GM23338 (cell line): ENCODE results near the gene VWCE. TPM values are rescaled to one million over a fixed set of nuclear protein-coding genes. Genes with fewer than 3 reads are reported as not detected.

ENCODE experiments used
- ATAC-seq: fragments of 200-7000 bp; cut with Tn5 transposase; 3 replicates; pipeline ENCODE4 v1.9.1; 2020
- DNase-seq: peaks from one replicate; pipeline ENCODE4 v3.0.0-alpha.2; 2015; ENCODE audit warnings: low spot score
- H2AFZ ChIP-seq: fragments of 200-600 bp; sonication (generic); 2 replicates; pipeline ENCODE4 v1.8.0; 2016; ENCODE audit warnings: antibody characterized with exemption, mild to moderate bottlenecking, moderate library complexity
- H3F3A ChIP-seq: fragments of 200-600 bp; sonication (generic); replicated peaks from 2 replicates; pipeline ENCODE4 v1.8.0; 2017; ENCODE audit warnings: antibody characterized with exemption, mixed run types, low read depth
- H3K27ac ChIP-seq: fragments of 200-600 bp; sonication (generic); 2 replicates; pipeline ENCODE4 v1.6.1; 2016; ENCODE audit warnings: low read depth
- H3K27me3 ChIP-seq: fragments of 200-600 bp; sonication (generic); 2 replicates; pipeline ENCODE4 v1.8.0; 2016; ENCODE audit warnings: mild to moderate bottlenecking, mixed run types, moderate library complexity; ENCODE audit not compliant: insufficient read depth
- H3K36me3 ChIP-seq: fragments of 200-600 bp; sonication (generic); 2 replicates; pipeline ENCODE4 v1.8.0; 2016; ENCODE audit warnings: mild to moderate bottlenecking; ENCODE audit not compliant: insufficient read depth
- H3K4me1 ChIP-seq: fragments of 200-600 bp; sonication (generic); 2 replicates; pipeline ENCODE4 v1.8.0; 2016; ENCODE audit warnings: mild to moderate bottlenecking, moderate library complexity; ENCODE audit not compliant: insufficient read depth
- H3K4me2 ChIP-seq: fragments of 200-600 bp; sonication (generic); 2 replicates; pipeline ENCODE4 v1.7.1; 2017; ENCODE audit warnings: mixed run types
- H3K4me3 ChIP-seq: fragments of 200-600 bp; sonication (generic); 2 replicates; pipeline ENCODE4 v1.6.1; 2016; ENCODE audit warnings: mixed run types
- H3K79me2 ChIP-seq: fragments of 200-600 bp; sonication (generic); replicated peaks from 2 replicates; pipeline ENCODE4 v1.8.0; 2017; ENCODE audit warnings: mild to moderate bottlenecking; ENCODE audit not compliant: insufficient read depth
- H3K9me2 ChIP-seq: fragments of 200-600 bp; sonication (generic); 2 replicates; pipeline ENCODE4 v1.8.0; 2017; ENCODE audit not compliant: insufficient read depth
- H4K20me1 ChIP-seq: fragments of 200-600 bp; sonication (generic); replicated peaks from 2 replicates; pipeline ENCODE4 v1.8.0; 2017; ENCODE audit warnings: mild to moderate bottlenecking; ENCODE audit not compliant: insufficient read depth
- H3K27ac Mint-ChIP-seq: 2 replicates; pipeline ENCODE4 v1.8.0; 2020; ENCODE audit warnings: inconsistent platforms, mild to moderate bottlenecking, moderate library complexity, mixed read lengths
- H3K27me3 Mint-ChIP-seq: 3 replicates; pipeline ENCODE4 v1.8.0; 2022; ENCODE audit warnings: low read depth, mild to moderate bottlenecking, moderate library complexity, mixed read lengths, inconsistent platforms; ENCODE audit not compliant: insufficient read depth, poor library complexity
- H3K36me3 Mint-ChIP-seq: 3 replicates; pipeline ENCODE4 v1.8.0; 2021; ENCODE audit warnings: low read depth, mild to moderate bottlenecking, inconsistent platforms, moderate library complexity, mixed read lengths
- H3K4me1 Mint-ChIP-seq: 3 replicates; pipeline ENCODE4 v1.8.0; 2020; ENCODE audit warnings: mild to moderate bottlenecking, inconsistent platforms, mixed read lengths
- H3K4me3 Mint-ChIP-seq: 3 replicates; pipeline ENCODE4 v1.8.0; 2021; ENCODE audit warnings: moderate library complexity, mild to moderate bottlenecking, inconsistent platforms, mixed read lengths
- H3K9me3 Mint-ChIP-seq: 3 replicates; pipeline ENCODE4 v1.8.0; 2020; ENCODE audit warnings: moderate library complexity, mild to moderate bottlenecking, inconsistent platforms, mixed read lengths
- CREB1 ChIP-seq: fragments of 250-450 bp; sonication (Bioruptor Pico); IDR thresholded peaks from 2 replicates; pipeline ENCODE4 v1.5.0; 2020; ENCODE audit warnings: low read depth, mild to moderate bottlenecking, moderate library complexity
- ETS1 ChIP-seq: IDR thresholded peaks from 2 replicates; pipeline ENCODE4 v1.6.1; 2016; ENCODE audit warnings: antibody characterized with exemption
- EZH2phosphoT487 ChIP-seq: fragments of 200-600 bp; sonication (generic); IDR thresholded peaks from one replicate; pipeline ENCODE4 v1.8.1; 2018; ENCODE audit warnings: antibody characterized with exemption; ENCODE audit not compliant: unreplicated experiment
- REST ChIP-seq: IDR thresholded peaks from one replicate; pipeline ENCODE4 v1.6.1; 2018; ENCODE audit warnings: antibody characterized with exemption; ENCODE audit not compliant: unreplicated experiment
- ZNF331 ChIP-seq: fragments of 250-450 bp; sonication (Bioruptor Pico); IDR thresholded peaks from 2 replicates; pipeline ENCODE4 v1.5.0; 2020; ENCODE audit warnings: low read depth, mild to moderate bottlenecking, moderate library complexity
- ZNF462 ChIP-seq: fragments of 250-450 bp; sonication (Bioruptor Pico); IDR thresholded peaks from 2 replicates; pipeline ENCODE4 v1.5.0; 2020; ENCODE audit warnings: mild to moderate bottlenecking, moderate library complexity
- polyA plus RNA-seq: library from polyadenylated mRNA; unstranded; fragments of >200 nt; fragmentation: Nextera tagmentation; extraction: Ambion mirVana; gene quantifications from 2 replicates; pipeline ENCODE4 v1.2.1, GENCODE V29; 2016
- total RNA-seq: library from RNA; depleted of rRNA; stranded (reverse); fragments of >200 nt; shearing (Covaris generic); gene quantifications from 2 replicates; pipeline ENCODE4 v1.2.3, GENCODE V29; 2014

VWCE gene
- total and polyA plus RNA-seq, 2 experiments from 2014 or later = 9.9 to 16.9 TPM

- Mint-ChIP-seq H3K27me3 (no peaks in the 10 kb centered on the region), H3K4me3 (no peak overlapping the region), H3K4me1 (no peaks in the 10 kb centered on the region), H3K9me3 (no peaks in the 10 kb centered on the region), H3K36me3 (peaks cover 37% of the 10 kb centered on the region), H3K27ac (no peak overlapping the region)
- H3K27ac ChIP-seq = no peak overlapping the region
- H2AFZ ChIP-seq = no peak overlapping the region
- H3K4me3 ChIP-seq = no peak overlapping the region
- H3K4me2 ChIP-seq = no peak overlapping the region
- H4K20me1 ChIP-seq = peaks cover 33% of the 10 kb centered on the region; the same call in 1 of the 2 replicates
- H3K79me2 ChIP-seq = peaks cover 5% of the 10 kb centered on the region; the same call in 1 of the 2 replicates
- TF ChIP-seq EZH2phosphoT487 (no peak), REST (peak; percentile 44), ZNF331 (CRISPR knock-in tag) (no peak)
- H3K36me3 ChIP-seq = peaks cover 76% of the 10 kb centered on the region
- ATAC-seq (no peak), DNase-seq (no peak)
- H3K4me1 ChIP-seq = no peaks in the 10 kb centered on the region
- 0 out of 2 replicates have a peak, but pooled peaks cover 8% of the 10 kb centered on the region for H3F3A ChIP-seq
- H3K27me3 ChIP-seq = no peaks in the 10 kb centered on the region
- H3K9me2 ChIP-seq = no peaks in the 10 kb centered on the region
Measured at GRCh38 chr11:61307354-61307753, 12.2 kb upstream of the VWCE start.

GRCh38 chr11:61306221-61306620, 11.1 kb upstream of the VWCE start:
- Mint-ChIP-seq H3K4me3 (no peak overlapping the region), H3K9me3 (no peaks in the 10 kb centered on the region), H3K36me3 (peaks cover 39% of the 10 kb centered on the region), H3K27ac (no peak overlapping the region), H3K4me1 (no peaks in the 10 kb centered on the region), H3K27me3 (no peaks in the 10 kb centered on the region)
- peaks cover 33% of the 10 kb centered on the region; the same call in 1 of the 2 replicates for H4K20me1 ChIP-seq
- DNase-seq = no peak
- H3F3A ChIP-seq = 0 out of 2 replicates have a peak, but pooled peaks cover 8% of the 10 kb centered on the region
- TF ChIP-seq CREB1 (CRISPR knock-in tag) = no peak
- no peak for TF ChIP-seq ZNF462 (CRISPR knock-in tag)
- no peak for TF ChIP-seq ETS1
- no peak for ATAC-seq
- no peak overlapping the region for H2AFZ ChIP-seq
- no peaks in the 10 kb centered on the region for H3K27me3 ChIP-seq
- H3K36me3 ChIP-seq = peaks cover 81% of the 10 kb centered on the region
- H3K4me2 ChIP-seq = no peak overlapping the region
- peaks cover 5% of the 10 kb centered on the region; the same call in 1 of the 2 replicates for H3K79me2 ChIP-seq
- H3K9me2 ChIP-seq = no peaks in the 10 kb centered on the region
- H3K27ac ChIP-seq = no peak overlapping the region
- H3K4me3 ChIP-seq = no peak overlapping the region
- H3K4me1 ChIP-seq = no peaks in the 10 kb centered on the region
